Lung (tissue), 12 donors: ENCODE results near the gene BAD. TPM values are rescaled to one million over a fixed set of nuclear protein-coding genes. Genes with fewer than 3 reads are reported as not detected.

Experiments used
- ATAC-seq: fragments of 200-7000 bp; cut with Tn5 transposase; one replicate; pipeline ENCODE4 v1.9.1; 2020; ENCODE audit warnings: moderate number of reproducible peaks; ENCODE audit not compliant: insufficient read depth, low FRiP score
- DNase-seq, 3 donors: peaks; one replicate each; pipeline ENCODE4 v3.0.0-alpha.2; 2013 to 2017
- H3K27ac ChIP-seq, 2 donors: one replicate each; pipeline ENCODE4 v1.5.1; 2013; ENCODE audit warnings: mild to moderate bottlenecking in 2 of 2, moderate library complexity in 2 of 2, control low read depth in 1 of 2, inconsistent platforms in 1 of 2, low read depth in 1 of 2, low read length in 1 of 2
- H3K27me3 ChIP-seq, 3 donors: one replicate each; pipeline ENCODE4 v1.5.1; 2013; ENCODE audit warnings: low read length in 2 of 3; ENCODE audit not compliant: control insufficient read depth in 3 of 3, insufficient read depth in 3 of 3
- H3K36me3 ChIP-seq, 4 donors: one replicate each; pipeline ENCODE4 v1.5.1; 2013; ENCODE audit warnings: low read length in 4 of 4, mild to moderate bottlenecking in 1 of 4, moderate library complexity in 1 of 4; ENCODE audit not compliant: control insufficient read depth in 4 of 4, insufficient read depth in 4 of 4
- H3K4me1 ChIP-seq, 5 donors: one replicate each; pipeline ENCODE4 v1.5.1; 2013; ENCODE audit warnings: low read length in 5 of 5, mild to moderate bottlenecking in 2 of 5, moderate library complexity in 1 of 5; ENCODE audit not compliant: control insufficient read depth in 5 of 5, insufficient read depth in 5 of 5
- H3K4me3 ChIP-seq: one replicate; pipeline ENCODE4 v1.5.1; 2013; ENCODE audit warnings: mild to moderate bottlenecking, control low read depth, moderate library complexity
- H3K9ac ChIP-seq, 2 donors: one replicate each; pipeline ENCODE4 v1.5.1; 2013; ENCODE audit warnings: low read length in 2 of 2, control low read depth in 1 of 2; ENCODE audit not compliant: insufficient read depth in 1 of 2
- H3K9me3 ChIP-seq, 4 donors: one replicate each; pipeline ENCODE4 v1.5.1; 2013; ENCODE audit warnings: low read length in 3 of 4, mild to moderate bottlenecking in 1 of 4, moderate library complexity in 1 of 4; ENCODE audit not compliant: control insufficient read depth in 4 of 4, insufficient read depth in 3 of 4
- whole genome bisulfite sequencing, 2 donors: extraction: QIAGEN DNeasy Blood & Tissue Kit; methylation state at CpG; one replicate each; pipeline ENCODE4 v1.1.7; 2013; 5-methylcytosine and 5-hydroxymethylcytosine counted together
- polyA plus RNA-seq, 2 donors: library from polyadenylated mRNA; stranded (reverse); fragments of 200-250 nt; gene quantifications; one replicate each; pipeline ENCODE4 v1.2.1, GENCODE V29; 2013
- total RNA-seq, 2 donors: library from RNA; depleted of rRNA in 1 of 2; stranded (reverse); fragments of >200 nt in 1 of 2; gene quantifications; one replicate each; pipeline ENCODE4 v1.2.1, GENCODE V29; 2014 to 2021
- TF ChIP-seq, protein P1 (sequence below): IDR thresholded peaks from 2 replicates; pipeline ENCODE4 v1.5.1; 2012; ENCODE audit warnings: mild to moderate bottlenecking; ENCODE audit errors: control extremely low read depth, extremely low read depth
- donor health status: control.
- donor health status: control.
- donor health status: Bipolar disorder and iron deficiency.
- donor health status: healthy.
- donor health status: DM: yes; HTN: yes; CAD: no.

BAD gene
- total and polyA plus RNA-seq, 4 donors, result 69.5 to 127 (median 75.5) TPM

DNA sequence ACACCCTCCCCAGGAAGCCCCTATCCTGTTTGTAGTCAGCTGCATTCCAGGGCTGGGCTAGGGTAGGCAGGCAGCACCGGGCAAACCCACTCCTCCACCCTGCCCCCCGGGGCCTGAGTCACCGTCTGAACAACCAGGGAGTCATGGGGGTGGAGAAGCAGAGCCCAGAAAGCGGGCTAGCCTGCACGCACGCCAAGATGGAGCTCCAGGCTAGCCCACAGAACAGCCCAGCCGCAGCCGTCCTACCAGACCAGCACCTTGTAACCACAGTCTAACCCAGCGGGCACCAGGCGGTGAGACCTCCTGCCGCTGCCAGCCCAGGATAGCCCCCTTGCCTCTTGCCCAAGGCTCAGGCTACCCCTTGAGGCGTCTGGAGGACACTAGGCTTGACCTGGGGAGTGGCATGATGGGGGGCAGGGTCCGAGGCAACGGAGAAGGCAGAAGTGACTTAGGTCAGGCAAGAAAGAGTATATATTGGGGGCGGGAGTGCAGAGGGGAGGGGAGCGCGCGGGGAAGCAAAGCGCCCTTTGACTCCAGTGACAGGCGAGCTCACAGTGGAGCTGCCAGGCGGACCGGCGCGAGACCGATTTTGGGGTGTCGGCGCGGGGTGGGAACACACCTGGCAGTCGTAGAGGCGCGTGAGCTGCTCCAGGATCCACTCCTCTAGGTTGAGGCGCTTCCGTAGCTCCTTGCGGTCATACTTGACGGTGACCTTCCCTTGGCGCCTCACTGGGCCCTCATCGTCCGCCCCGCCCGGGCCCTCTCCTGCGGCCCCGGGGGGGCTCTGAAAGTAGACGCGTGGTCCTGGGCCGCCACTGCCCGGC is 38.5 kb downstream of the BAD start:
- WGBS, 2 donors, result 0 to 1% methylated on average over 44 to 46 of the region's 46 CpGs
- Histone ChIP-seq H3K9ac (peak overlapping the region in 1 of 2 donors; percentile 11), H3K36me3 (peaks cover 0 to 10% (median 1%) of the 10 kb centered on the region in 4 donors), H3K27ac (peak overlapping the region; percentile 84 to 88), H3K4me3 (peak overlapping the region; percentile 61), H3K27me3 (no peaks in the 10 kb centered on the region), H3K9me3 (no peaks in the 10 kb centered on the region), H3K4me1 (peaks cover 0 to 31% (median 5%) of the 10 kb centered on the region in 5 donors)
- DNase-seq (peak; percentile 47 to 66 (median 66)), ATAC-seq (no peak)
- TF ChIP-seq, protein P1, sequence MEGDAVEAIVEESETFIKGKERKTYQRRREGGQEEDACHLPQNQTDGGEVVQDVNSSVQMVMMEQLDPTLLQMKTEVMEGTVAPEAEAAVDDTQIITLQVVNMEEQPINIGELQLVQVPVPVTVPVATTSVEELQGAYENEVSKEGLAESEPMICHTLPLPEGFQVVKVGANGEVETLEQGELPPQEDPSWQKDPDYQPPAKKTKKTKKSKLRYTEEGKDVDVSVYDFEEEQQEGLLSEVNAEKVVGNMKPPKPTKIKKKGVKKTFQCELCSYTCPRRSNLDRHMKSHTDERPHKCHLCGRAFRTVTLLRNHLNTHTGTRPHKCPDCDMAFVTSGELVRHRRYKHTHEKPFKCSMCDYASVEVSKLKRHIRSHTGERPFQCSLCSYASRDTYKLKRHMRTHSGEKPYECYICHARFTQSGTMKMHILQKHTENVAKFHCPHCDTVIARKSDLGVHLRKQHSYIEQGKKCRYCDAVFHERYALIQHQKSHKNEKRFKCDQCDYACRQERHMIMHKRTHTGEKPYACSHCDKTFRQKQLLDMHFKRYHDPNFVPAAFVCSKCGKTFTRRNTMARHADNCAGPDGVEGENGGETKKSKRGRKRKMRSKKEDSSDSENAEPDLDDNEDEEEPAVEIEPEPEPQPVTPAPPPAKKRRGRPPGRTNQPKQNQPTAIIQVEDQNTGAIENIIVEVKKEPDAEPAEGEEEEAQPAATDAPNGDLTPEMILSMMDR, result no peak

DNA sequence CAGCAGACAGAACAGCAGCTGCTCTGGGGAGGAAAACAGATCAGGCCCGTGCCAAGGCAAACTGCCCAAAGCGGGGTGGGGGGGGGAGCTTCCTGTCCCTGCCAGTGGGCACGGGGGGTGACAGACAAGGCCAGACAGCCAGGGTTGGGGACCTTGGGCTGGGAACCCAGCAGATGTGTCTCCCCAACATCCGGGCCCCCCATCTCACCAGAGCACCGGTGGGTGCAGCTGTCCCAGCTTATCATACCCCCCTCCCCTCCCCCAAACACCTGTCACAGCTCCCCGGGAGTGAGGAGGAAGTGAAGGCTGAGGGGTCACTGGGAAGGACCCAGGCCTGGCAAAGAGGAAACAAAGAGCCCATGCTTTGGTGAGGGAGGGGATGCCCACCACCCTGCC is 39.1 kb downstream of the BAD start:
- DNase-seq, result no peak
- Histone ChIP-seq H3K36me3 (peaks cover 0 to 10% (median 1%) of the 10 kb centered on the region in 4 donors), H3K9ac (no peak overlapping the region), H3K27me3 (no peaks in the 10 kb centered on the region), H3K4me1 (peaks cover 0 to 28% (median 8%) of the 10 kb centered on the region in 5 donors), H3K9me3 (no peaks in the 10 kb centered on the region), H3K27ac (peak overlapping the region; percentile 61 to 84), H3K4me3 (peak overlapping the region; percentile 61)
- TF ChIP-seq, protein P1, result no peak
- ATAC-seq, result no peak
- 0 to 1% methylated on average over 6 of the region's 6 CpGs for WGBS, 2 donors

DNA sequence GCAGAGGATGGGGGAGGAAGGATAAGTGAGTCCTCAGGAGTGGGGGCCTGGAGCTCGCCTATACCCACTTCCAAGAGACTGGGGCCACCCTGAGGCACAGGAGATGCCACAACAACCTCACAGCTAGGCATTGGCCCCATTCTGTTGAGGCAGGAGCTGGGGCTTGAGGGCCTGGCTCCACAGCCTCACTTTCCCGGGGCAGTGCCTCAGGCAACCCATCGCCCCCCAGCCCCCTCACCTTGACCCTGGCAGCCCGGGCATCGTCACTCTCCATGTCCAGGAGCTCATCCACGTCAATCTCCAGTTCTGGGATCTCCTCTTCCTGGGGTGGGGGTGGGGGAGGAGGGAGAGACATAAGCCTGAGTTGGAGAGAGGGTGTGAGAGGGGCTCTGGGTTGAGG is 39.5 kb downstream of the BAD start:
- peaks cover 0 to 10% (median 1%) of the 10 kb centered on the region in 4 donors for H3K36me3 ChIP-seq
- 36 to 44% methylated on average over 6 of the region's 6 CpGs for WGBS, 2 donors
- H3K9me3 ChIP-seq, result no peaks in the 10 kb centered on the region
- H3K9ac ChIP-seq, result no peak overlapping the region
- no peak for ATAC-seq
- DNase-seq, result no peak
- TF ChIP-seq, protein P1, result no peak
- H3K4me1 ChIP-seq, result peaks cover 0 to 29% (median 12%) of the 10 kb centered on the region in 5 donors
- H3K27me3 ChIP-seq, result no peaks in the 10 kb centered on the region
- no peak overlapping the region for H3K4me3 ChIP-seq
- peak overlapping the region; percentile 61 to 84 for H3K27ac ChIP-seq
